A673 (cell line): Measurements from ENCODE around the gene MARCO. TPM values are rescaled to one million over a fixed set of nuclear protein-coding genes. Genes with fewer than 3 reads are reported as not detected.

ENCODE experiments used
- Bru-seq: library from RNA; stranded (reverse); fragments of 400-500 nt; gene quantifications from one replicate; lab custom pipeline; 2021; lab: Mats Ljungman, UMichigan
- BruChase-seq, 2 experiments: library from RNA; stranded (reverse); fragments of 400-500 nt; gene quantifications; one replicate each; lab custom pipeline; 2021; lab: Mats Ljungman, UMichigan
- BruUV-seq: library from RNA; stranded (reverse); fragments of 400-500 nt; replicated peaks from 2 replicates; lab custom pipeline; 2021; lab: Mats Ljungman, UMichigan
- CTCF ChIA-PET: fragments of 300-600 bp; sonication (Branson Sonifier 250); formaldehyde crosslinking; loops from one replicate; lab custom pipeline; 2022; ENCODE audit warnings: antibody characterized with exemption; lab: Charles Lee
- POLR2A ChIA-PET: fragments of 300-600 bp; sonication (Branson Sonifier 250); formaldehyde crosslinking; loops from one replicate; lab custom pipeline; 2022; ENCODE audit warnings: antibody characterized with exemption; ENCODE audit not compliant: low non-redundant PET; lab: Charles Lee
- DNase-seq: peaks from one replicate; pipeline ENCODE4 v3.0.0-alpha.2; 2015; ENCODE audit warnings: low spot score
- H3K27ac ChIP-seq: fragments of 200-600 bp; sonication (generic); 2 replicates; pipeline ENCODE4 v1.5.1; 2016; ENCODE audit warnings: mixed run types, low read depth, mild to moderate bottlenecking, mixed read lengths, antibody characterized with exemption, low read length; ENCODE audit not compliant: poor library complexity, severe bottlenecking
- H3K27me3 ChIP-seq: fragments of 200-600 bp; sonication (generic); replicated peaks from 2 replicates; pipeline ENCODE4 v1.6.1; 2017; ENCODE audit warnings: mixed run types, low read depth, mild to moderate bottlenecking, mixed read lengths, antibody characterized with exemption, low read length; ENCODE audit not compliant: insufficient read depth, poor library complexity
- H3K36me3 ChIP-seq: fragments of 200-600 bp; sonication (generic); 2 replicates; pipeline ENCODE4 v1.6.1; 2016; ENCODE audit warnings: mixed run types, mild to moderate bottlenecking, mixed read lengths, antibody characterized with exemption, low read length; ENCODE audit not compliant: insufficient read depth, poor library complexity, severe bottlenecking
- H3K4me1 ChIP-seq: fragments of 200-600 bp; sonication (generic); 2 replicates; pipeline ENCODE4 v1.6.1; 2017; ENCODE audit warnings: mixed run types, mild to moderate bottlenecking, mixed read lengths, antibody characterized with exemption, low read length; ENCODE audit not compliant: insufficient read depth, poor library complexity, severe bottlenecking
- H3K4me3 ChIP-seq: fragments of 200-600 bp; sonication (generic); 2 replicates; pipeline ENCODE4 v1.5.1; 2016; ENCODE audit warnings: low read depth, mixed run types, mild to moderate bottlenecking, mixed read lengths, low read length; ENCODE audit not compliant: poor library complexity, severe bottlenecking
- H3K9me3 ChIP-seq: fragments of 200-600 bp; sonication (generic); 2 replicates; pipeline ENCODE4 v1.6.1; 2016; ENCODE audit warnings: mixed run types, low read depth, mild to moderate bottlenecking, mixed read lengths, antibody characterized with exemption, low read length; ENCODE audit not compliant: poor library complexity, severe bottlenecking
- CTCF ChIP-seq: fragments of 300-800, 200-600 bp; sonication (generic); conservative IDR thresholded peaks from 2 replicates; pipeline ENCODE4 v1.5.1; 2017; ENCODE audit warnings: low read depth, mild to moderate bottlenecking, antibody characterized with exemption, low read length, moderate library complexity, mixed read lengths
- EZH2 ChIP-seq: fragments of 200-600 bp; sonication (generic); IDR thresholded peaks from 2 replicates; pipeline ENCODE4 v1.6.1; 2017; ENCODE audit warnings: borderline replicate concordance, low read depth, mild to moderate bottlenecking, mixed read lengths, antibody characterized with exemption, low read length; ENCODE audit not compliant: poor library complexity, severe bottlenecking
- intact Hi-C: fragments of 100-400 bp; cut with micrococcal nuclease; formaldehyde crosslinking; loops from one replicate; pipeline ENCODE4 v1.10.0; 2022; ENCODE audit not compliant: unreplicated experiment
- long read RNA-seq: library from polyadenylated mRNA; stranded (forward); transcript quantifications from one replicate; pipeline ENCODE4 v2.0.0, GENCODE V29; 2022
- total RNA-seq: library from RNA; stranded (reverse); gene quantifications from 2 replicates; pipeline ENCODE4 v1.2.3, GENCODE V29; 2021

Gene MARCO
- total RNA-seq (not detected in 2 replicates), Bru-seq, nascent RNA (not detected), BruChase-seq, experiment 1, labeled RNA remaining after a 2-hour chase (not detected), BruChase-seq, experiment 2, labeled RNA remaining after a 6-hour chase (not detected)
- long read RNA-seq, result 0 reads

- ChIA-PET CTCF (no interaction called here), POLR2A (no interaction called here)
- intact Hi-C loops, result no loop called here
- no TSS peak for BruUV-seq
- Histone ChIP-seq H3K9me3 (no peaks in the 10 kb centered on the region), H3K36me3 (no peaks in the 10 kb centered on the region), H3K27ac (no peak within 1 kb of the TSS), H3K27me3 (no peaks in the 10 kb centered on the region), H3K4me1 (no peaks in the 10 kb centered on the region), H3K4me3 (no peak within 1 kb of the TSS)
- TF ChIP-seq EZH2 (no peak), CTCF (no peak)
- DNase-seq, result no peak
Measured at GRCh38 chr2:118942031-118942430, at the start of gene MARCO. TSS of gene MARCO (plus strand) at chr2:118942194. CDS start at chr2:118942301, 107 bp downstream.

GRCh38 chr2:118893100-118893499, 48.9 kb upstream of the MARCO start:
- POLR2A ChIA-PET, result no interaction called here
- intact Hi-C loops, result loop anchor here (10.0 kb wide), 1 partner anchor 222 kb away; no protein-coding TSS in a partner anchor
- H3K27ac ChIP-seq, result no peak overlapping the region
- no peak for TF ChIP-seq EZH2
- TF ChIP-seq CTCF, result no peak
- no peaks in the 10 kb centered on the region for H3K27me3 ChIP-seq
- no peak for DNase-seq
- H3K4me3 ChIP-seq, result no peak overlapping the region
- no peaks in the 10 kb centered on the region for H3K36me3 ChIP-seq
- H3K4me1 ChIP-seq, result no peaks in the 10 kb centered on the region
- BruUV-seq, result no TSS peak
- no peaks in the 10 kb centered on the region for H3K9me3 ChIP-seq
- CTCF ChIA-PET, result no interaction called here

GRCh38 chr2:118902266-118903028, 39.5 kb upstream of the MARCO start:
- intact Hi-C loops, result no loop called here
- no peak overlapping the region for H3K4me3 ChIP-seq
- TF ChIP-seq CTCF (no peak), EZH2 (no peak)
- no TSS peak for BruUV-seq
- H3K4me1 ChIP-seq, result no peaks in the 10 kb centered on the region
- ChIA-PET POLR2A (no interaction called here), CTCF (no interaction called here)
- no peaks in the 10 kb centered on the region for H3K36me3 ChIP-seq
- H3K27ac ChIP-seq, result no peak overlapping the region
- H3K9me3 ChIP-seq, result no peaks in the 10 kb centered on the region
- no peaks in the 10 kb centered on the region for H3K27me3 ChIP-seq
- DNase-seq, result no peak
